Stimulated activated CD4-positive, alpha-beta T cell treated with anti-CD3 and anti-CD28 coated beads, TNF-alpha, amount 100 ng/mL, for 1 hour (primary cell): ENCODE data around the gene GPBP1L1.

Experiments
- DNase-seq, 3 donors: peaks; one replicate each; pipeline ENCODE4 v3.0.0-alpha.2; 2020; ENCODE audit warnings: low read depth in 3 of 3, low spot score in 1 of 3

GPBP1L1 gene

GRCh38 chr1:45643321-45643720 lies 43.0 kb downstream of the GPBP1L1 start:
- no peak for DNase-seq

- no peak for DNase-seq
Observed at GRCh38 chr1:45640293-45640692, 46.0 kb downstream of the GPBP1L1 start.

- no peak for DNase-seq
Observed at GRCh38 chr1:45635211-45635610, 51.1 kb downstream of the GPBP1L1 start.

GRCh38 chr1:45630429-45630828 lies 55.9 kb downstream of the GPBP1L1 start:
- no peak for DNase-seq

- no peak for DNase-seq
Observed at GRCh38 chr1:45629035-45629434, 57.3 kb downstream of the GPBP1L1 start.

GRCh38 chr1:45623972-45624371 lies 62.4 kb downstream of the GPBP1L1 start, which contains the start of gene CCDC17:
TSS of gene CCDC17 (minus strand) at chr1:45624054. CDS start at chr1:45623909, 145 bp downstream.
- no peak for DNase-seq

GRCh38 chr1:45622524-45623394 lies 63.6 kb downstream of the GPBP1L1 start:
- DNase-seq: no peak

GRCh38 chr1:45621895-45622523 lies 64.3 kb downstream of the GPBP1L1 start:
- no peak for DNase-seq

GRCh38 chr1:45621501-45621836 lies 64.9 kb downstream of the GPBP1L1 start:
- no peak for DNase-seq

GRCh38 chr1:45620588-45621500 lies 65.5 kb downstream of the GPBP1L1 start:
- no peak for DNase-seq

GRCh38 chr1:45619149-45619921 lies 67.0 kb downstream of the GPBP1L1 start:
- DNase-seq: no peak

GRCh38 chr1:45617618-45618017 lies 68.7 kb downstream of the GPBP1L1 start:
- DNase-seq: no peak

- no peak for DNase-seq
Observed at GRCh38 chr1:45615885-45616284, 70.4 kb downstream of the GPBP1L1 start.

- no peak for DNase-seq
Observed at GRCh38 chr1:45612941-45613579, 73.3 kb downstream of the GPBP1L1 start.

- no peak for DNase-seq
Observed at GRCh38 chr1:45610589-45611226, 75.6 kb downstream of the GPBP1L1 start.

GRCh38 chr1:45608175-45609156 lies 77.9 kb downstream of the GPBP1L1 start:
- DNase-seq: no peak

GRCh38 chr1:45607404-45608074 lies 78.8 kb downstream of the GPBP1L1 start:
- no peak for DNase-seq

GRCh38 chr1:45604239-45604638 lies 82.1 kb downstream of the GPBP1L1 start:
- DNase-seq: no peak
